HUES64 (cell line): ENCODE data around the gene TCEA2.

Experiments
- H3K27ac ChIP-seq: 2 replicates; pipeline ENCODE4 v1.7.0; 2013; ENCODE audit warnings: low read depth, low read length, inconsistent platforms
- H3K27me3 ChIP-seq: 2 replicates; pipeline ENCODE4 v1.6.1; 2013; ENCODE audit warnings: mild to moderate bottlenecking, low read length; ENCODE audit not compliant: insufficient read depth
- H3K36me3 ChIP-seq: 2 replicates; pipeline ENCODE4 v1.6.1; 2013; ENCODE audit warnings: mild to moderate bottlenecking, low read length; ENCODE audit not compliant: insufficient read depth
- H3K4me1 ChIP-seq: 2 replicates; pipeline ENCODE4 v1.6.1; 2013; ENCODE audit warnings: mild to moderate bottlenecking, low read length, moderate library complexity; ENCODE audit not compliant: insufficient read depth
- H3K4me3 ChIP-seq: 2 replicates; pipeline ENCODE4 v1.5.1; 2013; ENCODE audit warnings: mild to moderate bottlenecking, low read length, moderate library complexity
- H3K9ac ChIP-seq: 2 replicates; pipeline ENCODE4 v1.6.1; 2013; ENCODE audit warnings: mild to moderate bottlenecking, low read depth, low read length
- H3K9me3 ChIP-seq: 2 replicates; pipeline ENCODE4 v1.6.1; 2013; ENCODE audit warnings: low read depth, low read length; ENCODE audit not compliant: insufficient read depth
- whole genome bisulfite sequencing: fragments of 150-250, 120-280 bp; methylation state at CpG from one replicate; pipeline ENCODE4 v1.1.7; 2013; ENCODE audit warnings: missing lambda C conversion rate; 5-methylcytosine and 5-hydroxymethylcytosine counted together

Gene TCEA2

DNA sequence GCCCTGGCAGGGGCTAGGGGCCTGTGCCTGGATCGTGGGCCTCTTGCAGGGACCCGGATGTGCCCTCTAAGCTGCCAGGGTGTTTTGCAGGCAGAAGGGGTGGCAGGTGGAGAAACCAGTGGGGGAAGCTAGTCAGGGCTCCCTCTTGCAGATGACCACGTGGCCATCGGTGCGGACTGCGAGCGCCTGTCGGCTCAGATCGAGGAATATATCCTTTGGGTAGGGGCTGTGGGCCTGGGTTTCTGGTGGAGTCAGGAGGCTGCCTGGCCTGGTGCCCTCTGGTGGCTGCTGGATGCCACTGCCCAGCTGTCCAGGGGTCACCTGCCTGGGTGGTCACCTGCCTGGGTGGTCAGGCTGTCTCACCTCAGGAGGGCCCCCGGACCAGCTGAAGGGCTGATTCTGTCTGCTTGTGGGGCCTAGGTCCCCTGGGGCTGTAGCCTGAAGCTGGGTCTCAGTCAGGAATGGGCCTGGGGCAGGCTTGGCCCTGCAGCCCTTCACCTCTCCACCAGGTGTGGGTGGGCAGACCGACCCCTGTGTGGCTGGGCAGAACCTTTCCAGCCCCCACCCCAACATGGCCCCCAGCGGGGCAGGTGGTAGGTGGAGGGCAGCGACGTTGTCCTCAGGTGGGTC lies 6.7 kb downstream of the TCEA2 start:
- no peak overlapping the region for H3K27ac ChIP-seq
- no peaks in the 10 kb centered on the region for H3K4me1 ChIP-seq
- H3K4me3 ChIP-seq, result no peak overlapping the region
- no peaks in the 10 kb centered on the region for H3K27me3 ChIP-seq
- H3K36me3 ChIP-seq, result peaks cover 7% of the 10 kb centered on the region
- H3K9me3 ChIP-seq, result no peaks in the 10 kb centered on the region
- H3K9ac ChIP-seq, result no peak overlapping the region
- 67% methylated on average over 13 of the region's 14 CpGs for WGBS

DNA sequence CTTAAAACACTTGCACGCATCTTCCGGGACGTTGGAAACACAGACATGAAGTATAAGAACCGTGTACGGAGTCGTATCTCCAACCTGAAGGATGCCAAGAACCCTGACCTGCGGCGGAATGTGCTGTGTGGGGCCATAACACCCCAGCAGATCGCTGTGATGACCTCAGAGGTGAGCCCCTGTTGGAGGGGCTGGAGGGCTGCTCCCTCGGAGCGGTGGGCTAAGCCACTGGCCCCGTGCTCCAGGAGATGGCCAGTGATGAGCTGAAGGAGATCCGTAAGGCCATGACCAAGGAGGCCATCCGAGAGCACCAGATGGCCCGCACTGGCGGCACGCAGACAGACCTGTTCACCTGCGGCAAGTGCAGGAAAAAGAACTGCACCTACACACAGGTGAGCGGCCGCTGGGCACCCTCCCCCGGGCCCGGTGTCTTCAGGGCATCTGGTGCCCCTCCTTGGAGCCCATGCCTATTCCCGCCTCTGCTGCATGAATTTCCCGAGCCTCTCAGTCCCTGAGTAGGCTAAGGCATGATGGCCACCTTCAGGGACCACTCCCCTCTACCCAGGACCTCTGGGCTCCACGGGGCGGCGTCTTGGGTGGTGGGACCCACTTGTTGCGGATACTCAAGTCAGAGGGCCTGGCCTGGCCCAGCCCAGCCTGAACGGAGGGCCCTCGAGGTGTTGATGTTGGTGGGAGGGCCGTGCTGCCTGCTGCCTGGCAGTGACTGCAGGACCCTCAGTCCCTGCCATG lies 7.4 kb downstream of the TCEA2 start:
- Histone ChIP-seq H3K4me1 (no peaks in the 10 kb centered on the region), H3K27ac (no peak overlapping the region)
- 95% methylated on average over 31 of the region's 31 CpGs for WGBS

DNA sequence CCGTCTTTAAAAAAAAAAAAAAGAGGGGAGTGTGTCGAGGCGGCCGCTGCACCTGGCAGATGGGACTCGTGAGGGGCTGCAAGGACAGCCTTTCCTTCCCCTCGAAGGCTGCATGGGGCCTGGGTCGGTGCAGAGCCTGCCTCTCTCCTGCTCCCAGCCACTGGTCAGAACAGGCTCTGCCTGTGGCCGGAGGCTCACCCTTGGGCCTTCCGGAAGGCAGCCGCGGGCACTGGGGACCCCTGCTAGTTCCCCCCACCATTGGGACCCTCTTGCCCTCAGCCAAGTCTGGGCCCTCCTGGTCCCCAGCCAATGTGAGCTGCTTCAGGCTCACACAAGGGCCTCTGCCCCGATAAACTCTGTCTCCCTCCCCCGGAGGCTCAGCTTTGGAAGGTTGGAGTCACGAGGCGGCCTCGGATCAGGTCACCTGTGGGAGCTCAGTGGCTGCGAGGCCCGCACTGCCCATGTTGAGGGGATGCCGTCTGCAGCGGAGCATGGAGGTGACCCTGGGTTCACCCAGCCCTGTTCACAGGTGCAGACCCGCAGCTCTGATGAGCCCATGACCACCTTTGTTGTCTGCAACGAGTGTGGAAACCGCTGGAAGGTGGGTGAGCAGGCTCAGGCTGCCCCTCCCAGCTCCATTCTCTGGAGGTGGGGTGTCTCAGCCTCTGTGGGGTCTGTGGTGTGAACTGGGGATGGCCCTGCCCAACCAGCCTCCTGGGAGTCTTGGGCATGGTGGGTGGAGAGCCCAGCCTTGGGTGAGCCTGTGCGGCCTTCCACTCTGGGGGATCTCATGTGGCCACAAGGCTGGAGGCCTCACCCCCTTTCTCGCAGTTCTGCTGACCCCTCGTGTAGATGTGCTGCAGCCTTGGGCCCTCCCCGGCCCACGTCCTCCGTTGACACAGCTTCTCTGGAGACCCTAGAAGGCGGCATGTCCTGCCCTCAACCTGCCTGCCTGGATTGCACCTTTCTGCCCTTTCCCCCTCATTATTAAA lies 8.6 kb downstream of the TCEA2 start:
- WGBS, result 93% methylated on average over 30 of the region's 30 CpGs
- H3K27me3 ChIP-seq, result no peaks in the 10 kb centered on the region
- H3K4me1 ChIP-seq, result no peaks in the 10 kb centered on the region
- no peak overlapping the region for H3K4me3 ChIP-seq
- no peaks in the 10 kb centered on the region for H3K9me3 ChIP-seq
- peaks cover 7% of the 10 kb centered on the region for H3K36me3 ChIP-seq
- no peak overlapping the region for H3K9ac ChIP-seq
- no peak overlapping the region for H3K27ac ChIP-seq

More for the DNA sequence above, 7.4 kb downstream of the TCEA2 start:
- Histone ChIP-seq H3K9ac (no peak overlapping the region), H3K27me3 (no peaks in the 10 kb centered on the region), H3K36me3 (peaks cover 7% of the 10 kb centered on the region), H3K9me3 (no peaks in the 10 kb centered on the region), H3K4me3 (no peak overlapping the region)

DNA sequence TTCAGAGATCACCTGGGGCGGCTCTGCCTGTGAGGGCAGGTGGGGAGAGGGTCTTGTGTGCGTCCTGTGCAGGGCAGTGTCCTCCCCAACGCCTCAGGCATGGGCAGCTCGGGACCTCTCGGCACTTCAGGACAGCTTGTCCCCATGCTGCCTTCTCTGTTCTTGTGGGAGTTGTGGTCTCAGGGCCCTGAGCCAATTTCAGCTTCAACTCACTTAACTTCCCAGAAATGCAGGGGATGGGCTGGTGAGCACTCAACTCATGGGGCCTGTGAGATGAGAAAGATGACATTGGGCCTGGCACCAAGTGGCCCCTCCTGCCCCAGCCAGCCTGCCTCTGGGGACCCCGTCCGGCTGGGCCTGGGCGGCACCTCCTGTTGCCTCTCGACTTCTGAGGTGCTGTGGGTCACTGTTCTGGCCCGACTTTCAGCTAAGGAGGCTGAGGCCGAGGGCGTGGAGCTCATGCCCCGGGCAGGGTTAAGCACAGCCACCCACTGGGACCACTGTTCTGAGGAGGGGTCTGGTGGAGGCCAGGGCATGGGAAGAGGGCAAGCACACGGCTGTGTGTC lies 9.6 kb downstream of the TCEA2 start:
- H3K27ac ChIP-seq, result no peak overlapping the region
- no peaks in the 10 kb centered on the region for H3K27me3 ChIP-seq
- no peak overlapping the region for H3K9ac ChIP-seq
- H3K36me3 ChIP-seq, result peaks cover 7% of the 10 kb centered on the region
- no peaks in the 10 kb centered on the region for H3K9me3 ChIP-seq
- H3K4me1 ChIP-seq, result no peaks in the 10 kb centered on the region
- 91% methylated on average over 14 of the region's 14 CpGs for WGBS
- H3K4me3 ChIP-seq, result no peak overlapping the region

DNA sequence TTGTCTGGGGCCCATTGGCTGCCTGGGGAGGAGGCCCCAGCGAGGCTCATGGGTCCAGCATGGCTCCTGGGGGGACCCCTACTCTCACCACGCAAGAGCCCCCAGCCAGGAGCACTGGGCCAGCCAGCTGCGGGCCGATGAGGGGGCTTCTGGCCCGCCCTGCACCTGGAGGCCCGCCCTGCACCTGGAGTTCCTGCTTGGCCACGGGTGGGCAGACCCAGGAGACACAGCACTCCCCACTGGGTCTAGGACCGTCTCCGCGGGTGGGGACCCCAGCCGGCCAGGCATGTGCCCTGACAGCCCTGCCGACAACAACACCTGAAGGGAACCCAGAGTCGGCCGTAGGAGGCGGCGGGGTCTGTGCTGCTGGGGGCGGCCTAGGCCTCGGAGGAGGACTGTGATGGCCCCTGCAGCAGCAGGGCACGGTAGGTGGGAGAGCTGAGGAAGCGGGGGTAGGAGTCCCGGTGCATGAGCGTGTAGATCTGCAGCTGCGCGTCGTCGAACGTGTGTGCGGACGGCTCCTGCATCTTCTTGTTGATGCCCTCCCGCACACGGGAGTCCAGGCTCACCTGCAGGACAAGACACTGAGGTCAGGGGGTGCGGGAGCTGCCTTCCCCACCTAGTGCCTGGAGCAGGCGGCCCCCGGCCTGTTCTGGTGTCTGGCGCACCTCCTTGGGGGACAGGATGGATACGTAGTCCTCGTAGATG lies 10.6 kb downstream of the TCEA2 start:
- Histone ChIP-seq H3K36me3 (peaks cover 7% of the 10 kb centered on the region), H3K4me1 (peaks cover 7% of the 10 kb centered on the region; the same call in 1 of the 2 replicates), H3K27me3 (no peaks in the 10 kb centered on the region), H3K4me3 (no peak overlapping the region), H3K27ac (no peak overlapping the region), H3K9ac (no peak overlapping the region), H3K9me3 (no peaks in the 10 kb centered on the region)
- WGBS, result 93% methylated on average over 37 of the region's 37 CpGs

DNA sequence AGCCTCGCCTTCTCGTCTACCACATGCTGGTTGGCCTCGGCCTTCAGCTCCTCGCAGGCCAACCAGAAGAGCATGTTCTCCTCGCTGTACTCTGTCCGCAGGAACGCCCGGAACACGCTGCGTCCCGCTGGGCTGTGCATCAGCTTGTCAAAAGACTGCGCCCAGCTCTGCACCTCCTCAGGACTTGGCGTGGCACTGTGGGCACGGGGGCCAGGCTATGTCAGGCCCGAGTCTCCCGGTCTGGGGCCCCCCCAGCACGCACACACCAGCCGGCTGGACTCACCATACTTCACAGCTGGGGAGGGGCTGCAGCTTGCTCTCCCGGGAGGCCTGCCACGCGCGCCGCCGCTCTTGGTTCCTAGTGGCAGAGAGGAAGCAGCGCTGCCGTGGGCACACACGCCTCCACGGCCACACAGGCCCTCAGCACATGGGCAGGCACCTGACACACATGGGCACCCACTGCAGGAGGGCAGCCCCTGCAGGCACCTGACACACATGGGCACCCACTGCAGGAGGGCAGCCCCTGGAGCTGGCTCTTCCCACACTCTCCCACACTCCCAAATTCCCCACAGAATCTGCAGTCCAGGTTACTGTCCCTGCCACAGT lies 11.3 kb downstream of the TCEA2 start:
- 95% methylated on average over 28 of the region's 28 CpGs for WGBS
- peaks cover 7% of the 10 kb centered on the region for H3K36me3 ChIP-seq

DNA sequence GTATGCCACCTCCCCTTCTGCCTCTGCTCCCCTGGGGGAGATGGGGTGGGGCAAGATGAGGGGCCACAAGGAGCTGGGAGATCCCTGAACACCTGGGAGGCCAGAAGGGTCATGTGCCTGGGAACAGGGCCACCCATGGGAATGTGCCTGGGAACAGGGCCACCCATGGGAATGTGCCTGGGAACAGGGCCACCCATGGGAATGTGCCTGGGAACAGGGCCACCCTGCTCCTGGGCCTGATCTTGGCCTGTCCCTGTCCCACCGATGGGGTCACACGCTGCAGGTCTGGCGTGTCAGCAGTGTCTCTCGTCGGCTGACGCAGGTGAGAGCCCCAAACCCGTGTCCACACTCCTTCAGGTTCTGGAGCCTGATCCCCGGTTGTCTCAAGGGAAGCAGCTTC lies 12.0 kb downstream of the TCEA2 start:
- peaks cover under 1% of the 10 kb centered on the region for H3K27me3 ChIP-seq
- WGBS, result 93% methylated on average over 8 of the region's 8 CpGs
- no peak overlapping the region for H3K4me3 ChIP-seq
- no peaks in the 10 kb centered on the region for H3K9me3 ChIP-seq
- H3K36me3 ChIP-seq, result peaks cover 7% of the 10 kb centered on the region
- no peak overlapping the region for H3K27ac ChIP-seq
- peaks cover 13% of the 10 kb centered on the region; the same call in 1 of the 2 replicates for H3K4me1 ChIP-seq
- H3K9ac ChIP-seq, result no peak overlapping the region

More for the DNA sequence above, 11.3 kb downstream of the TCEA2 start:
- no peak overlapping the region for H3K27ac ChIP-seq
- no peak overlapping the region for H3K4me3 ChIP-seq
- no peaks in the 10 kb centered on the region for H3K27me3 ChIP-seq
- H3K4me1 ChIP-seq, result peaks cover 13% of the 10 kb centered on the region; the same call in 1 of the 2 replicates
- no peaks in the 10 kb centered on the region for H3K9me3 ChIP-seq
- no peak overlapping the region for H3K9ac ChIP-seq

DNA sequence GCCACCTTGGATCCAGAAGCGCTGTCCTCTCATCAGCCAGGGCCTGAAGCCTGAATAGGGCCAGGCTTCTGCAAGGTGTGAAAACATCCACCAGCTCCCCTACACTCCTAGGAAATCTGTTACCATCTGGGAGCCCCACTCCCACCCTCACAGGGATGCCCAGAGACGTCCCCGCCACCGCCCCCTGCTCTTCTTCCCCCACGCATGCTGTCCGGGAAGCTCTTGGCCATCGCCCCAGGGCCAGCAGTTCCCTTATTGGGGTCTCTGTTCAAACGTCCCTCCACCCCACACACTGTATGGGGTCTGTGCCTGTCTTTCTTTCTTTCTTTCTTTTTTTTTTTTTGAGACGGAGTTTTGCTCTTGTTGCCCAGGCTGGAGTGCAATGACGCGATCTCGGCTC lies 12.6 kb downstream of the TCEA2 start:
- Histone ChIP-seq H3K9me3 (no peaks in the 10 kb centered on the region), H3K36me3 (peaks cover 7% of the 10 kb centered on the region), H3K4me3 (no peak overlapping the region), H3K27ac (no peak overlapping the region), H3K9ac (no peak overlapping the region), H3K27me3 (peaks cover 6% of the 10 kb centered on the region), H3K4me1 (peaks cover 13% of the 10 kb centered on the region; the same call in 1 of the 2 replicates)
- 90% methylated on average over 12 of the region's 12 CpGs for WGBS

DNA sequence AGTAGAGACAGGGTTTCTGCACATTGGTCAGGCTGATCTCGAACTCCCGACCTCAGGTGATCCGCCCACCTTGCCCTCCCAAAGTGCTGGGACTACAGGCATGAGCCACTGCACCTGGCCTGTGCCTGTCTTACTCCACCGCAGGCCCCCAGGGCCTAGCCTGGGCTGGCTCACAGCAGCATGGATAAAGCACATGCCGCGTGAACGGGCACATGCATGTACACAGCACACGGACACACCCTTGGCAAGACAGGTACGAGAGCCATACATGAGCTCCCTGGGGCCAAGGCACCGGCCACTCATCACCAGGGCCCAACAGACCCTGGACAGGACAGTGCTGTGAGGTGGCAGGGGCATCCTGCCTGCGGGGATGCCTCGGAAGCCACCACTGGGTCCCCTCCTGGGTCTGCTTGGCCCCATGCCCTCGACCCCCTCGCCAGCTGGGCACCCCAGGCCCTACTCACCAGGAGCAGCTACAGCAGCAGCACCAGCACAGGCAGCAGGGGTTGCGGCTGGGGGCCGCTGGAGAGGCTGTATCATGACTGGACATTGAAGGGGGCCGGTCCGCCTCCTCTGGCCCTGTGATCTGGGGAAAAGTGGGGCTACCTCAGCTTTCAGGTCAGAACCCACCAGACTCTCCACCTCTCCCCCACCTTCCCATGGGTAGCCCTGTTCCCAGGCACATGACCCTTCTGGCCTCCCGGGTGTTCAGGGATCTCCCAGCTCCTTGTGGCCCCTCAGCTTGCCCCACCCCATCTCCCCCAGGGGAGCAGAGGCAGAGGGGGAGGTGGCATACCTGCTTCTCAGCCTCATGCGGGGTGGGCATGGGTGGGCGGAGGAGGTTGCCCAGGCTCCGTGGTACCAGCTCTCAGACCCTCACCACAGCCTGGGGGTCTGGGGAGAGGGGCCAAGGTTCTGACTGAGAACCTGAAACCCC lies 13.3 kb downstream of the TCEA2 start:
- Histone ChIP-seq H3K27me3 (peaks cover 12% of the 10 kb centered on the region), H3K9me3 (no peaks in the 10 kb centered on the region), H3K36me3 (peaks cover 7% of the 10 kb centered on the region), H3K4me1 (peaks cover 13% of the 10 kb centered on the region; the same call in 1 of the 2 replicates), H3K4me3 (no peak overlapping the region), H3K27ac (no peak overlapping the region), H3K9ac (no peak overlapping the region)
- WGBS, result 94% methylated on average over 22 of the region's 22 CpGs
